ENCODE measurements around the gene ANK3. TPM values are rescaled to one million over a fixed set of nuclear protein-coding genes. Genes with fewer than 3 reads are reported as not detected.

ANK3 gene
- total and polyA plus RNA-seq, 2 experiments from 2014 or later = 26.2 to 49.0 TPM

DNA sequence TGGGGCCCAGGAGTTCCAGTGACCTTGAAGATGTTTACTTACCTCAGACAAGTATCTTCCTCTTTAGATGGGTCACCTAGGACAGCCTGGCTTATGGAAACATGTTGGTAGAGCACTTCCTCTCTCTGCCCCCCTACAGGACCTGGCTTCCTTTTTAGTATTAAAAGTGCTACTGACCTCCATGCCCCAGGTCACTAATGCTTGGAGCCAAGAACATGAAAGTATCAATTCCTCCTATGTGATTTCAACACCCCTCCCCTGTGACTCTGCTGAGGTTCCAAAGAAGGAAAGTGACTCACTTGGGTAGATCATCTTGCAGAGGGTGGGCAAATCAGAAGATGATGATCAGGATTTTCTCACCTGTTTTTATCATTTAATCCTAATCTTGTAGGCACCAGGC lies 358.0 kb downstream of the ANK3 start:
- Histone ChIP-seq H4K20me1 (ENCODE audit: insufficient read depth, poor library complexity, severe bottlenecking) (no peaks in the 10 kb centered on the region), H3K4me3 (no peak overlapping the region), H3K9me3 (ENCODE audit: low read depth) (no peaks in the 10 kb centered on the region), H3K27ac (no peak overlapping the region), H3K36me3 (replicated peaks; ENCODE audit: insufficient read depth, low read depth) (no peaks in the 10 kb centered on the region), H3K4me2 (no peak overlapping the region), H3K27me3 (no peaks in the 10 kb centered on the region), H2AFZ (no peak overlapping the region), H3K4me1 (ENCODE audit: insufficient read depth) (peaks cover 10% of the 10 kb centered on the region), H3K79me2 (no peaks in the 10 kb centered on the region), H3K9me2 (replicated peaks; ENCODE audit: insufficient read depth) (no peaks in the 10 kb centered on the region)
- no peak for DNase-seq (ENCODE audit: low spot score)
- TF ChIP-seq EZH2 (IDR thresholded peaks at IDR 0.05; ENCODE audit: borderline replicate concordance) (no peak), CTCF (IDR thresholded peaks at IDR 0.05; ENCODE audit: poor library complexity) (no peak), EZH2phosphoT487 (IDR thresholded peaks at IDR 0.05; ENCODE audit: low read depth, severe bottlenecking, unreplicated experiment) (no peak)

DNA sequence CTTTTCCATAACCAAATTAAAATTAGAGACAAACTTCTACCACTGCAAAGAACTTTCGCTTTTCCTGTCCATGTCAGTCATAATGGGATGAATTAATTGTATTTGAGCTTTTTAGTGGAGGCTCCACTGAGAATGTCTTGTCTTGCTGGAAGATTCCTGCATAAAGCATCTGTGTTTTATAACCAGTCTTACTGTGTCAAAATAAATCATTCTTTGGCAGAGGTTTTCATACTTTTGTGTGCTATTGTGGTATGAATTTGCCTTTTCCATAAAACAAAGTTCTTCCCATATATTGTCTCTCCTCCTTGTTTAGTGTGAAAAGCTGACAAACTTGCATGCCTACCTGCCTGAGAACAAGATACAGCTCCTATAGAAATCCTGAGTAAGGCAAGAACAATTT lies 358.5 kb downstream of the ANK3 start:
- peaks cover 10% of the 10 kb centered on the region for H3K4me1 ChIP-seq (ENCODE audit: insufficient read depth)
- H3K4me3 ChIP-seq = no peak overlapping the region
- H3K27me3 ChIP-seq = no peaks in the 10 kb centered on the region
- 97% methylated on average over 1 of the region's 1 CpG for WGBS (ENCODE audit: low lambda C conversion rate, missing lambda C conversion rate)
- no peak overlapping the region for H2AFZ ChIP-seq
- DNase-seq (ENCODE audit: low spot score) = no peak
- H3K4me2 ChIP-seq = no peak overlapping the region
- H3K36me3 ChIP-seq (replicated peaks; ENCODE audit: insufficient read depth, low read depth) = no peaks in the 10 kb centered on the region
- H3K79me2 ChIP-seq = no peaks in the 10 kb centered on the region
- H3K9me2 ChIP-seq (replicated peaks; ENCODE audit: insufficient read depth) = no peaks in the 10 kb centered on the region
- no peaks in the 10 kb centered on the region for H4K20me1 ChIP-seq (ENCODE audit: insufficient read depth, poor library complexity, severe bottlenecking)
- no peaks in the 10 kb centered on the region for H3K9me3 ChIP-seq (ENCODE audit: low read depth)
- H3K27ac ChIP-seq = no peak overlapping the region
- TF ChIP-seq CTCF (IDR thresholded peaks at IDR 0.05; ENCODE audit: poor library complexity) = no peak

GRCh38 chr10:60029475-60029874 lies 360.2 kb downstream of the ANK3 start:
- WGBS (ENCODE audit: low lambda C conversion rate, missing lambda C conversion rate) = 93% methylated on average over 6 of the region's 6 CpGs
- H3K9me3 ChIP-seq (ENCODE audit: low read depth) = no peaks in the 10 kb centered on the region
- H4K20me1 ChIP-seq (ENCODE audit: insufficient read depth, poor library complexity, severe bottlenecking) = no peaks in the 10 kb centered on the region
- TF ChIP-seq EZH2phosphoT487 (IDR thresholded peaks at IDR 0.05; ENCODE audit: low read depth, severe bottlenecking, unreplicated experiment) (no peak), CTCF (IDR thresholded peaks at IDR 0.05; ENCODE audit: poor library complexity) (no peak), EZH2 (IDR thresholded peaks at IDR 0.05; ENCODE audit: borderline replicate concordance) (no peak)
- no peak overlapping the region for H3K4me3 ChIP-seq
- H3K4me2 ChIP-seq = no peak overlapping the region
- H3K4me1 ChIP-seq (ENCODE audit: insufficient read depth) = peaks cover 10% of the 10 kb centered on the region
- H2AFZ ChIP-seq = no peak overlapping the region
- H3K27ac ChIP-seq = no peak overlapping the region
- H3K36me3 ChIP-seq (replicated peaks; ENCODE audit: insufficient read depth, low read depth) = no peaks in the 10 kb centered on the region
- no peak for DNase-seq (ENCODE audit: low spot score)
- H3K27me3 ChIP-seq = no peaks in the 10 kb centered on the region
- no peaks in the 10 kb centered on the region for H3K79me2 ChIP-seq
- H3K9me2 ChIP-seq (replicated peaks; ENCODE audit: insufficient read depth) = no peaks in the 10 kb centered on the region

- Histone ChIP-seq H4K20me1 (ENCODE audit: insufficient read depth, poor library complexity, severe bottlenecking) (no peaks in the 10 kb centered on the region), H3K9me3 (ENCODE audit: low read depth) (no peaks in the 10 kb centered on the region), H3K9me2 (replicated peaks; ENCODE audit: insufficient read depth) (no peaks in the 10 kb centered on the region), H3K4me3 (no peak overlapping the region), H3K4me1 (ENCODE audit: insufficient read depth) (peaks cover 10% of the 10 kb centered on the region), H3K36me3 (replicated peaks; ENCODE audit: insufficient read depth, low read depth) (no peaks in the 10 kb centered on the region), H3K27ac (no peak overlapping the region), H2AFZ (no peak overlapping the region), H3K27me3 (no peaks in the 10 kb centered on the region), H3K79me2 (no peaks in the 10 kb centered on the region), H3K4me2 (no peak overlapping the region)
- WGBS (ENCODE audit: low lambda C conversion rate, missing lambda C conversion rate) = 94% methylated on average over 1 of the region's 1 CpG
- no peak for DNase-seq (ENCODE audit: low spot score)
- TF ChIP-seq EZH2phosphoT487 (IDR thresholded peaks at IDR 0.05; ENCODE audit: low read depth, severe bottlenecking, unreplicated experiment) (no peak), EZH2 (IDR thresholded peaks at IDR 0.05; ENCODE audit: borderline replicate concordance) (no peak), CTCF (IDR thresholded peaks at IDR 0.05; ENCODE audit: poor library complexity) (no peak)
Observed at GRCh38 chr10:60028081-60028480, 361.6 kb downstream of the ANK3 start.
